K562 (cell line): ENCODE results near the gene TMEM129. TPM values are rescaled to one million over a fixed set of nuclear protein-coding genes. Genes with fewer than 3 reads are reported as not detected.

Experiments
- CBFA2T3 ChIP-seq: fragments of 450-650 bp; IDR thresholded peaks from 2 replicates; pipeline ENCODE4 v1.6.1; 2017
- DNMT1 ChIP-seq: fragments of 450-650 bp; IDR thresholded peaks from 2 replicates; pipeline ENCODE4 v1.6.1; 2016; ENCODE audit warnings: antibody characterized with exemption, mild to moderate bottlenecking
- EZH2 ChIP-seq: IDR thresholded peaks from 2 replicates; pipeline ENCODE4 v1.6.1; 2012; ENCODE audit warnings: low read depth, mild to moderate bottlenecking, inconsistent platforms, low read length, borderline replicate concordance
- GTF2E2 ChIP-seq: fragments of 200-800 bp; sonication (Bioruptor generic); IDR thresholded peaks from 2 replicates; pipeline ENCODE4 v1.6.1; 2016; ENCODE audit warnings: missing genetic modification characterization, missing compliant biosample characterization
- HINFP ChIP-seq: fragments of 450-650 bp; conservative IDR thresholded peaks from 2 replicates; pipeline ENCODE4 v1.6.1; 2016; ENCODE audit warnings: missing genetic modification characterization, low read depth, mild to moderate bottlenecking, control low read depth, missing compliant biosample characterization
- IFI16 ChIP-seq: fragments of 250-450 bp; sonication (Bioruptor Pico); IDR thresholded peaks from 2 replicates; pipeline ENCODE4 v2.1.2; 2022; ENCODE audit warnings: mild to moderate bottlenecking, inconsistent platforms
- KHSRP ChIP-seq: fragments of 450-650 bp; IDR thresholded peaks from 2 replicates; pipeline ENCODE4 v1.6.1; 2017
- LEF1 ChIP-seq: fragments of 450-650 bp; IDR thresholded peaks from 2 replicates; pipeline ENCODE4 v1.6.1; 2016; ENCODE audit warnings: mild to moderate bottlenecking
- MTA1 ChIP-seq: fragments of 450-650 bp; IDR thresholded peaks from 2 replicates; pipeline ENCODE4 v1.6.1; 2017; ENCODE audit warnings: borderline replicate concordance
- MYNN ChIP-seq, 2 experiments: sonication (generic); formaldehyde crosslinking in 1 of 2; IDR thresholded peaks; 2 replicates each; pipeline versions ENCODE4 v1.5.0 to v1.6.1; 2016 to 2020; ENCODE audit warnings: antibody characterized with exemption in 1 of 2, missing genetic modification reagents in 1 of 2
- RBFOX2 ChIP-seq: fragments of 200-400 bp; formaldehyde crosslinking; IDR thresholded peaks from 2 replicates; pipeline ENCODE4 v1.6.1; 2017; ENCODE audit warnings: low read depth, mild to moderate bottlenecking, low read length, moderate library complexity
- RBM34 ChIP-seq: fragments of 200-400 bp; formaldehyde crosslinking; IDR thresholded peaks from 2 replicates; pipeline ENCODE4 v1.6.1; 2018; ENCODE audit warnings: low read length, borderline replicate concordance; ENCODE audit not compliant: insufficient read depth
- SETDB1 ChIP-seq: IDR thresholded peaks from one replicate; pipeline ENCODE4 v1.6.1; 2012; ENCODE audit warnings: low read length, control low read depth, inconsistent platforms
- TCF7L2 ChIP-seq: fragments of 150-350 bp; IDR thresholded peaks from 2 replicates; pipeline ENCODE4 v1.6.1; 2016; ENCODE audit warnings: low read depth, mild to moderate bottlenecking, low read length, moderate library complexity
- TCFL5 ChIP-seq: fragments of 250-450 bp; sonication (Bioruptor Pico); conservative IDR thresholded peaks from 2 replicates; pipeline ENCODE4 v1.6.1; 2021; ENCODE audit warnings: mild to moderate bottlenecking, moderate library complexity, matching md5 sums
- ZBTB26 ChIP-seq: fragments of 450-650 bp; formaldehyde crosslinking; IDR thresholded peaks from 2 replicates; pipeline ENCODE4 v1.4.0; 2022; ENCODE audit warnings: missing genetic modification characterization
- ZFP91 ChIP-seq: sonication (generic); formaldehyde crosslinking; IDR thresholded peaks from 2 replicates; pipeline ENCODE4 v1.8.0; 2022; ENCODE audit warnings: mild to moderate bottlenecking, missing genetic modification reagents
- ZNF311 ChIP-seq: fragments of 250-450 bp; sonication (Bioruptor Pico); IDR thresholded peaks from 2 replicates; pipeline ENCODE4 v1.4.0; 2020; ENCODE audit warnings: mild to moderate bottlenecking, moderate library complexity
- ZNF589 ChIP-seq: fragments of 200-800 bp; sonication (Bioruptor generic); IDR thresholded peaks from 2 replicates; pipeline ENCODE4 v1.6.1; 2016; ENCODE audit warnings: low read depth, missing genetic modification characterization, missing compliant biosample characterization
- polyA plus RNA-seq, 8 experiments: library from polyadenylated mRNA; depleted of rRNA in 4 of 8; stranded (reverse) in 5 of 8; unstranded in 3 of 8; fragments of >200 nt; fragmentation: Nextera tagmentation in 2 of 8; fragmentation: Illumina TruSeq in 1 of 8; extraction: Ambion mirVana in 2 of 8; extraction: Trizol in 1 of 8; gene quantifications; 2 replicates each; pipeline versions ENCODE4 v1.2.1 to v1.2.3, GENCODE V29; 2011 to 2014; ENCODE audit warnings: inconsistent platforms in 1 of 8, missing spikeins in 1 of 8
- total RNA-seq, 7 experiments: library from RNA; depleted of rRNA in 6 of 7; stranded (reverse); fragments of >200 nt in 6 of 7; fragmentation: Illumina TruSeq in 2 of 7; extraction: Trizol in 2 of 7; gene quantifications; 2 replicates each; pipeline versions ENCODE4 v1.2.1 to v1.2.3, GENCODE V29; 2011 to 2021; ENCODE audit warnings: low replicate concordance in 1 of 7
- TF ChIP-seq, protein P1 (sequence below), 3 experiments: IDR thresholded peaks in 2 of 3; conservative IDR thresholded peaks in 1 of 3; 2 replicates each; pipeline ENCODE4 v1.5.1; 2011 to 2012; ENCODE audit warnings: low read length in 3 of 3, mild to moderate bottlenecking in 3 of 3, control low read depth in 2 of 3, improper control_type of control experiment in 1 of 3, inconsistent platforms in 1 of 3, low read depth in 1 of 3, mixed read lengths in 1 of 3, moderate library complexity in 1 of 3; ENCODE audit not compliant: insufficient read depth in 2 of 3
- TF ChIP-seq, protein P2 (sequence below): conservative IDR thresholded peaks from 2 replicates; pipeline ENCODE4 v1.6.1; 2011; ENCODE audit warnings: low read depth, mild to moderate bottlenecking, low read length; ENCODE audit not compliant: control insufficient read depth

The TMEM129 gene
- total and polyA plus RNA-seq, 9 of the 15 experiments (the other 6 are each of a cell fraction or from before 2014, with no cell fraction given), result 0.34 to 47.2 (median 18.8) TPM

DNA sequence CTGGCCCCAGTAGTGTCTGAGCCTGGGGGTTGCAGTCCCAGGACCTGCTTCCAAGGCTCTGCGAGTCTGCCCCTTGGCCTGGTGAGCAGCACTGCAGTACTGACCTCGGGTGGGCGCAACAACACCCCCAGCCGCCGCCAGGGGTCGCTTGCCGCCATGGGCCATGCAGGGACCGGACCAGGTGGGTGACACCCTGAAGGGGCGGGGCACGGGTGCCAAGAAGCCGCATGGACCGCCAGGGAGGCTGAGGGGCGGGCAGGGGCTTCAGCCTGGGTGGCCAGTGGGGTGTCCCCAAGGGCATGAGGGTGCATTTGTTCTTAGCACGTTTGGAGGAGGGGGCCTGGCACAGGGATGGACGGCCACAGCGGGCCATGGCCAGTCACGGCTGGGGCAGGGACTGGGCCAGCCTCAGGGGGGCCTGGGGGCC, 25.2 kb upstream of the TMEM129 start (continued):
- peak; percentile 49 for TF ChIP-seq RBFOX2
- TF ChIP-seq, protein P1, sequence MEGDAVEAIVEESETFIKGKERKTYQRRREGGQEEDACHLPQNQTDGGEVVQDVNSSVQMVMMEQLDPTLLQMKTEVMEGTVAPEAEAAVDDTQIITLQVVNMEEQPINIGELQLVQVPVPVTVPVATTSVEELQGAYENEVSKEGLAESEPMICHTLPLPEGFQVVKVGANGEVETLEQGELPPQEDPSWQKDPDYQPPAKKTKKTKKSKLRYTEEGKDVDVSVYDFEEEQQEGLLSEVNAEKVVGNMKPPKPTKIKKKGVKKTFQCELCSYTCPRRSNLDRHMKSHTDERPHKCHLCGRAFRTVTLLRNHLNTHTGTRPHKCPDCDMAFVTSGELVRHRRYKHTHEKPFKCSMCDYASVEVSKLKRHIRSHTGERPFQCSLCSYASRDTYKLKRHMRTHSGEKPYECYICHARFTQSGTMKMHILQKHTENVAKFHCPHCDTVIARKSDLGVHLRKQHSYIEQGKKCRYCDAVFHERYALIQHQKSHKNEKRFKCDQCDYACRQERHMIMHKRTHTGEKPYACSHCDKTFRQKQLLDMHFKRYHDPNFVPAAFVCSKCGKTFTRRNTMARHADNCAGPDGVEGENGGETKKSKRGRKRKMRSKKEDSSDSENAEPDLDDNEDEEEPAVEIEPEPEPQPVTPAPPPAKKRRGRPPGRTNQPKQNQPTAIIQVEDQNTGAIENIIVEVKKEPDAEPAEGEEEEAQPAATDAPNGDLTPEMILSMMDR (IDR thresholded peaks at IDR 0.05 in 2 of 3, conservative IDR thresholded peaks at IDR 0.05 in 1 of 3; ENCODE audit: insufficient read depth in 2 of 3, low read depth in 1 of 3, low read length in 3 of 3), result peak; percentile 89 to 99 (median 94)
- no peak for TF ChIP-seq CBFA2T3
- TF ChIP-seq, protein P2, sequence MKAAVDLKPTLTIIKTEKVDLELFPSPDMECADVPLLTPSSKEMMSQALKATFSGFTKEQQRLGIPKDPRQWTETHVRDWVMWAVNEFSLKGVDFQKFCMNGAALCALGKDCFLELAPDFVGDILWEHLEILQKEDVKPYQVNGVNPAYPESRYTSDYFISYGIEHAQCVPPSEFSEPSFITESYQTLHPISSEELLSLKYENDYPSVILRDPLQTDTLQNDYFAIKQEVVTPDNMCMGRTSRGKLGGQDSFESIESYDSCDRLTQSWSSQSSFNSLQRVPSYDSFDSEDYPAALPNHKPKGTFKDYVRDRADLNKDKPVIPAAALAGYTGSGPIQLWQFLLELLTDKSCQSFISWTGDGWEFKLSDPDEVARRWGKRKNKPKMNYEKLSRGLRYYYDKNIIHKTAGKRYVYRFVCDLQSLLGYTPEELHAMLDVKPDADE, result no peak
- no peak for TF ChIP-seq TCFL5 (CRISPR knock-in tag)
- no peak for TF ChIP-seq ZBTB26 (CRISPR knock-in tag)
- no peak for TF ChIP-seq ZNF589 (CRISPR knock-in tag)
- TF ChIP-seq HINFP (tag), result peak; percentile 96
- peak; percentile 38; the same call in 1 of the 2 replicates for TF ChIP-seq MYNN (IDR thresholded peaks at IDR 0.05)
- no peak for TF ChIP-seq MYNN (CRISPR knock-in tag; IDR thresholded peaks at IDR 0.05)
- no peak for TF ChIP-seq DNMT1
- no peak for TF ChIP-seq ZFP91 (CRISPR knock-in tag)
- TF ChIP-seq GTF2E2, result no peak
- TF ChIP-seq RBM34, result no peak
- no peak for TF ChIP-seq KHSRP
- TF ChIP-seq LEF1, result no peak
- no peak for TF ChIP-seq TCF7L2
- no peak for TF ChIP-seq MTA1
- TF ChIP-seq ZNF311 (CRISPR knock-in tag), result no peak
- TF ChIP-seq EZH2, result no peak
- TF ChIP-seq IFI16, result no peak
- TF ChIP-seq SETDB1, result no peak
